IMR-90 (cell line): ENCODE measurements around the gene AUTS2. TPM values are rescaled to one million over a fixed set of nuclear protein-coding genes. Genes with fewer than 3 reads are reported as not detected.

ENCODE experiments used
- ATAC-seq: fragments of 200-7000 bp; cut with Tn5 transposase; 2 replicates; pipeline ENCODE4 v1.9.1; 2020; ENCODE audit warnings: low read depth, mild to moderate bottlenecking, moderate library complexity
- BruUV-seq: library from RNA; stranded (reverse); fragments of 400-500 nt; replicated peaks from 2 replicates; lab custom pipeline; 2021; lab: Mats Ljungman, UMichigan
- CTCF ChIA-PET: fragments of 300-600 bp; formaldehyde crosslinking; extraction: SDS; loops from one replicate; lab custom pipeline; 2021; ENCODE audit warnings: antibody characterized with exemption; lab: Yijun Ruan, JAX
- POLR2A ChIA-PET: fragments of 300-600 bp; sonication (Branson Sonifier 250); formaldehyde crosslinking; loops from one replicate; lab custom pipeline; 2022; ENCODE audit warnings: antibody characterized with exemption; ENCODE audit not compliant: unreplicated experiment; lab: Charles Lee
- DNase-seq: peaks from one replicate; pipeline ENCODE4 v3.0.0; 2013
- H2AFZ ChIP-seq: replicated peaks from 2 replicates; pipeline ENCODE3; 2013; ENCODE audit warnings: low read length, mild to moderate bottlenecking; ENCODE audit not compliant: poor library complexity
- H2AK5ac ChIP-seq: 2 replicates; pipeline ENCODE4 v1.6.1; 2013; ENCODE audit warnings: low read depth, low read length, inconsistent platforms
- H2AK9ac ChIP-seq: replicated peaks from 2 replicates; pipeline ENCODE3; 2013; ENCODE audit warnings: mild to moderate bottlenecking, low read depth, low read length, moderate library complexity; ENCODE audit not compliant: poor library complexity
- H2BK120ac ChIP-seq: 2 replicates; pipeline ENCODE4 v1.6.1; 2013; ENCODE audit warnings: low read depth, low read length, inconsistent platforms
- H2BK15ac ChIP-seq: 3 replicates; pipeline ENCODE4 v1.6.1; 2013; ENCODE audit warnings: low read depth, low read length, inconsistent platforms
- H2BK20ac ChIP-seq: 2 replicates; pipeline ENCODE4 v1.6.1; 2013; ENCODE audit warnings: low read depth, mild to moderate bottlenecking, inconsistent platforms, low read length, moderate library complexity
- H2BK5ac ChIP-seq: 2 replicates; pipeline ENCODE4 v1.6.1; 2013; ENCODE audit warnings: mild to moderate bottlenecking, low read depth, low read length, inconsistent platforms; ENCODE audit not compliant: poor library complexity, severe bottlenecking
- H3K14ac ChIP-seq: replicated peaks from 2 replicates; pipeline ENCODE4 v1.6.1; 2013; ENCODE audit warnings: low read depth, low read length, inconsistent platforms
- H3K18ac ChIP-seq: 2 replicates; pipeline ENCODE4 v1.6.1; 2013; ENCODE audit warnings: low read depth, low read length, control low read depth
- H3K23ac ChIP-seq: 2 replicates; pipeline ENCODE4 v1.6.1; 2013; ENCODE audit warnings: low read depth, low read length, inconsistent platforms
- H3K27ac ChIP-seq: 2 replicates; pipeline ENCODE4 v1.5.1; 2013; ENCODE audit warnings: mild to moderate bottlenecking, control low read depth, low read length; ENCODE audit not compliant: insufficient read depth
- H3K27me3 ChIP-seq: 2 replicates; pipeline ENCODE4 v1.6.1; 2013; ENCODE audit warnings: low read length; ENCODE audit not compliant: control insufficient read depth, insufficient read depth
- H3K36me3 ChIP-seq: 2 replicates; pipeline ENCODE4 v1.6.1; 2013; ENCODE audit warnings: low read length, mixed read lengths; ENCODE audit not compliant: control insufficient read depth, insufficient read depth
- H3K4ac ChIP-seq: 2 replicates; pipeline ENCODE4 v1.6.1; 2013; ENCODE audit warnings: low read depth, low read length, inconsistent platforms
- H3K4me1 ChIP-seq: 2 replicates; pipeline ENCODE4 v1.6.1; 2013; ENCODE audit warnings: low read length, mixed read lengths; ENCODE audit not compliant: control insufficient read depth, insufficient read depth
- H3K4me2 ChIP-seq: 2 replicates; pipeline ENCODE4 v1.6.1; 2013; ENCODE audit warnings: low read depth, mild to moderate bottlenecking, control low read depth, low read length, moderate library complexity
- H3K4me3 ChIP-seq: 2 replicates; pipeline ENCODE4 v1.5.1; 2013; ENCODE audit warnings: low read depth, mild to moderate bottlenecking, control low read depth, low read length, moderate library complexity; ENCODE audit not compliant: insufficient read depth
- H3K56ac ChIP-seq: 2 replicates; pipeline ENCODE4 v1.6.1; 2013; ENCODE audit warnings: low read length, inconsistent platforms; ENCODE audit not compliant: insufficient read depth; ENCODE audit errors: extremely low read depth
- H3K79me1 ChIP-seq, 2 experiments: 2 replicates each; pipeline ENCODE4 v1.6.1; 2013; ENCODE audit warnings: low read length in 2 of 2, inconsistent platforms in 1 of 2, low read depth in 1 of 2
- H3K9ac ChIP-seq: 2 replicates; pipeline ENCODE4 v1.6.1; 2013; ENCODE audit warnings: low read depth, low read length, control low read depth
- H3K9me1 ChIP-seq: 2 replicates; pipeline ENCODE4 v1.6.1; 2013; ENCODE audit warnings: low read length, inconsistent platforms; ENCODE audit not compliant: insufficient read depth
- H3K9me3 ChIP-seq: 2 replicates; pipeline ENCODE4 v1.6.1; 2013; ENCODE audit warnings: low read length; ENCODE audit not compliant: control insufficient read depth, insufficient read depth
- H4K20me1 ChIP-seq: 2 replicates; pipeline ENCODE4 v1.6.1; 2013; ENCODE audit warnings: low read length, inconsistent platforms; ENCODE audit not compliant: insufficient read depth
- H4K5ac ChIP-seq: 2 replicates; pipeline ENCODE4 v1.6.1; 2013; ENCODE audit warnings: mild to moderate bottlenecking, low read depth, low read length, control low read depth
- H4K8ac ChIP-seq, 2 experiments: 2 replicates each; pipeline ENCODE4 v1.6.1; 2013; ENCODE audit warnings: low read depth in 2 of 2, low read length in 2 of 2, control low read depth in 1 of 2, inconsistent platforms in 1 of 2
- H4K91ac ChIP-seq: 2 replicates; pipeline ENCODE4 v1.6.1; 2013; ENCODE audit warnings: low read depth, low read length, inconsistent platforms; ENCODE audit not compliant: insufficient read depth
- BHLHE40 ChIP-seq: fragments of 150-350 bp; IDR thresholded peaks from 2 replicates; pipeline ENCODE4 v1.6.1; 2016; ENCODE audit warnings: mild to moderate bottlenecking, low read depth, low read length
- MAFK ChIP-seq: IDR thresholded peaks from 2 replicates; pipeline ENCODE4 v1.6.1; 2012; ENCODE audit warnings: low read depth, low read length, improper control_type of control experiment
- MAZ ChIP-seq: IDR thresholded peaks from 2 replicates; pipeline ENCODE4 v1.6.1; 2012; ENCODE audit warnings: low read depth, mild to moderate bottlenecking, low read length, improper control_type of control experiment, moderate library complexity, borderline replicate concordance
- MXI1 ChIP-seq: IDR thresholded peaks from 2 replicates; pipeline ENCODE4 v1.6.1; 2012; ENCODE audit warnings: low read depth, mild to moderate bottlenecking, low read length, moderate library complexity, borderline replicate concordance
- NFE2L2 ChIP-seq: fragments of 150-350 bp; IDR thresholded peaks from 2 replicates; pipeline ENCODE4 v1.6.1; 2016; ENCODE audit warnings: low read depth, mild to moderate bottlenecking, low read length
- POLR2A ChIP-seq: IDR thresholded peaks from 2 replicates; pipeline ENCODE4 v1.6.1; 2012; ENCODE audit warnings: mild to moderate bottlenecking, low read depth, low read length
- RAD21 ChIP-seq: IDR thresholded peaks from 2 replicates; pipeline ENCODE4 v1.6.1; 2012; ENCODE audit warnings: low read length, improper control_type of control experiment
- RFX5 ChIP-seq: IDR thresholded peaks from 2 replicates; pipeline ENCODE4 v1.8.0; 2012; ENCODE audit warnings: low read depth, mild to moderate bottlenecking, low read length, moderate library complexity
- WGBS, 2 experiments: methylation state at CpG; one replicate each; pipeline versions ENCODE4 v1.1.5 to v1.1.7; 2013; ENCODE audit warnings: missing lambda C conversion rate in 2 of 2; ENCODE audit not compliant: insufficient read length in 1 of 2; ENCODE audit errors: extremely low coverage in 2 of 2; 5-methylcytosine and 5-hydroxymethylcytosine counted together
- dilution Hi-C: fragments of 300-500 bp; cut with HindIII; formaldehyde crosslinking; loops from one replicate; pipeline ENCODE4 v1.14.3; 2018; ENCODE audit warnings: low sequenced_read_pairs; ENCODE audit not compliant: unreplicated experiment
- in situ Hi-C: fragments of 300-500 bp; cut with MboI; formaldehyde crosslinking; loops from 3 replicates; pipeline ENCODE4 v1.14.3; 2019; ENCODE audit warnings: low sequenced_read_pairs, inconsistent platforms, mixed read lengths
- intact Hi-C: fragments of 100-400 bp; cut with micrococcal nuclease; formaldehyde crosslinking; loops from 2 replicates; pipeline ENCODE4 v1.10.0; 2022
- polyA plus RNA-seq, 3 experiments: library from polyadenylated mRNA; depleted of rRNA; stranded (reverse); fragments of >200 nt; gene quantifications; 2 replicates each; pipeline ENCODE4 v1.2.3, GENCODE V29; 2012; ENCODE audit warnings: low replicate concordance in 1 of 3
- total RNA-seq: library from RNA; depleted of rRNA; stranded (reverse); fragments of >200 nt; gene quantifications from 2 replicates; pipeline ENCODE4 v1.2.3, GENCODE V29; 2012
- TF ChIP-seq, protein P1 (sequence below): fragments of 150-350 bp; IDR thresholded peaks from 2 replicates; pipeline ENCODE4 v1.6.1; 2016; ENCODE audit warnings: low read depth, mild to moderate bottlenecking, low read length, moderate library complexity, borderline replicate concordance

The AUTS2 gene
- total and polyA plus RNA-seq, 2 of the 4 experiments (the other 2 are of a cell fraction), result 0.90 to 3.0 TPM

DNA sequence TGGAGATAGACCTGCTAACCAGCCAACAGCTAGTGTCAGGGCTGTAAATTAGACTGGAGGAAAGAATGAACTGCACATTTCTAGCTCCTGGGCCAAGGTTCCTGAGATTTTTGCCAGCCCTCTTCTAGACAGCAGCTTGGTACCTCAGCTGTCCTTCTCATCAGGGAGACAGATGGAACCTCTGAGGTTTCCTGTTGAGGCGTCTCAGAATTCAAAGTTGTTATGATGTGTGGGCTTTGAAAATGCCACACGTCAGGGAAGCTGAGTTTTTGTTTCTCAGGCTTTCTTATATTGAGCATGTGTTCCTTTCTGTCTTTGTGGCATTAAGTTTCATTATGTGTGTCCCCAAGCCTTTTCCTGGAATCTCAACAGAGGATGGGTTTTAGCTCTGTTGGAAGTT lies 736.6 kb downstream of the AUTS2 start:
- Histone ChIP-seq H3K9me3 (no peaks in the 10 kb centered on the region), H2AK5ac (no peak overlapping the region), H2BK120ac (no peak overlapping the region), H4K5ac (no peak overlapping the region), H2BK15ac (no peak overlapping the region), H3K36me3 (no peaks in the 10 kb centered on the region), H2BK20ac (no peak overlapping the region), H3K27me3 (no peaks in the 10 kb centered on the region), H3K79me1 (no peaks in the 10 kb centered on the region), H3K9me1 (no peaks in the 10 kb centered on the region), H3K4me1 (no peaks in the 10 kb centered on the region), H3K4me2 (no peak overlapping the region), H4K20me1 (no peaks in the 10 kb centered on the region), H3K27ac (no peak overlapping the region), H3K18ac (no peak overlapping the region), H2AK9ac (no peak overlapping the region), H3K4ac (no peak overlapping the region), H3K14ac (no peak overlapping the region), H4K8ac (no peak overlapping the region), H3K9ac (no peak overlapping the region), H2AFZ (no peak overlapping the region), H2BK5ac (no peak overlapping the region), H4K91ac (no peak overlapping the region), H3K4me3 (no peak overlapping the region), H3K56ac (no peak overlapping the region), H3K23ac (no peak overlapping the region)
- in situ Hi-C loops, result no loop called here
- no peak for DNase-seq
- no CpG with 5 or more reads among the region's 2 CpGs for WGBS, 2 experiments
- ChIA-PET CTCF (no interaction called here), POLR2A (no interaction called here)
- BruUV-seq, result no TSS peak
- ATAC-seq, result no peak
- dilution Hi-C loops, result no loop called here
- intact Hi-C loops, result no loop called here
- TF ChIP-seq, protein P1, sequence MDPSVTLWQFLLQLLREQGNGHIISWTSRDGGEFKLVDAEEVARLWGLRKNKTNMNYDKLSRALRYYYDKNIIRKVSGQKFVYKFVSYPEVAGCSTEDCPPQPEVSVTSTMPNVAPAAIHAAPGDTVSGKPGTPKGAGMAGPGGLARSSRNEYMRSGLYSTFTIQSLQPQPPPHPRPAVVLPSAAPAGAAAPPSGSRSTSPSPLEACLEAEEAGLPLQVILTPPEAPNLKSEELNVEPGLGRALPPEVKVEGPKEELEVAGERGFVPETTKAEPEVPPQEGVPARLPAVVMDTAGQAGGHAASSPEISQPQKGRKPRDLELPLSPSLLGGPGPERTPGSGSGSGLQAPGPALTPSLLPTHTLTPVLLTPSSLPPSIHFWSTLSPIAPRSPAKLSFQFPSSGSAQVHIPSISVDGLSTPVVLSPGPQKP, result no peak
- TF ChIP-seq MAZ (no peak), RFX5 (no peak), MAFK (no peak), RAD21 (no peak), MXI1 (no peak), BHLHE40 (no peak), POLR2A (no peak), NFE2L2 (no peak)
